Measurements from ENCODE around the gene ZEB1.
"Not testable (repeated sequence)": the region's sequence is repeated elsewhere in the genome, so short reads cannot be mapped to it uniquely, and the experiment has no call there.

The ZEB1 gene

DNA sequence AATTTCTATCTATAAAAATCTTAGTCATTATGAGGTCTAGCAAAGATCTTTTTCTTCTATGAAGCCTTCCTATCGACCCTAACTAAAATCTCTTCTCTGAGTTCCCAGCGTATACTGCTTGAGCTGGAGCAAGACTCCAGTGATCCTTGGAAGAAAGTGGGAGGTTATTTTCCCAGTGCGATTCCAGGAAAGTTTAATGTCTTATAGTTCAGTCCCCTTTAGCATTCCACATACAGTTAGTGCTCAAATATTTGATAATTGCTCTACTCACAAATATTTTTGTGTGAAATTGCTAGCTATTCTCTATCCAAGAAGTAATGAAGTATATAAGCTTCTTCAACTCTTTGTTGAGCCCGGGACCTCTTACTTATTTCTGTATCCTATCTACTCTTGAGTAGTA, 47.7 kb downstream of the ZEB1 start:
- no peak for DNase-seq (ENCODE audit: low read depth in 2 of 2)

DNA sequence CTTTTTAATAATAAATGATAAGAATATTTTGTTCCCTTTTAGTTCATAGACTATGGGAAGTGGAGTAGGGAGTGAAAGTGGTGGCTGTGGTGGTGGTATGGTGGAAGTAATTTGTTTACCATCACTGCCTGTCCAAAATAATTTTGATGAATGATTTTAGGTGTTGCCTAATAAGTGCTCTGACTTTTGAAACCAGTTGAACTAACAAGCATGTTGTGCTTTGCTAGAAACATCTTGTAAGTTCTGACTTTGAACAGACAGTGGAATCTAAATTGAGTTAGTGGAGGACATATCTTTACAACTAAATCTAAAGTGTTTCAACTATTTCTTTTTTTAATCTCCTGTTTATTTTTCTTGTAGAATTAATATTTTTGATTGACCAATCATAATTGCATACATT, 49.7 kb downstream of the ZEB1 start:
- no peak for DNase-seq (ENCODE audit: low read depth in 2 of 2)

DNA sequence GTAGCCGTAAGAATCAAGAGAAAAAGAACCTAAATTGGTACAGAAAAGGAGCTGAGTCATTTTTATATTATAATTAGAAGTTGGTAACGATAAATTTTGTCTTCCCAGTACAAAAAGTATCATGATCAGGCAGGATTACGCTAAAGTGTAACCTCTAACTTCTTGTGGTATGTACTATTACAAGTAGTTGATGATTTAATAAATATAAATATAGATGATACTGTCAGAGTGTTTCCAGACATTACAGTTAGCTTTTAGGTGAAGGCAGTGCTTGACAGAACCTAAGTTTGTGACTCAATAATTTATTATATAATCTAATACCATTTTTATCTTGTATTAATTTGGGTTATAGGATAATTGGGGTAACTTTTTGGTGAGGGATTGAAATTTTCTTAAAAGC, 53.4 kb downstream of the ZEB1 start:
- no peak for DNase-seq (ENCODE audit: low read depth in 2 of 2)

DNA sequence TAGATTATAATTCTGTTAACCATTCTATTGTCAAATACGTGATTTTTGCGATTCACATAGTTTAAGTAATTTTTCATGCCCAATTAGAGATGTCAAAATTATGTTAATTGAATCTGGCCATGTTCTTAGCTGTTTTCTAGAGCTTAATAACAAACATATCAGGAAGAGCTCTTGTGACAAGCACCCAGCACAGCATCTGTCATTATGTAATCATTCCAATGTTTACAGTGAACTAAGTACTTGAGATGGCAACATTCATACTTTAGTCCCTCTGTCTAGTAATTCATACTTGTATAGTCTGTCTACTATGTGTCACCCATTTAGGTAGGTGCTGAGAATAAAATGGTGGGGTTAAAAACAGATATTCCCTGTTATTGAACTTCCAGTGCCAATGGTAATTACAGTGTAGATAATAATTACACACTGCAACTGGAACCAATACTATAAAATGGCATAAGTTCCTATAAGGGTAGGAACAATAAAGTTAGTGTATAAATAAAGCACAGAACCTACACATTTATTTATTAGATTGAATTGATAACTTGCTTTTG, 55.2 kb downstream of the ZEB1 start:
- DNase-seq (ENCODE audit: low read depth in 2 of 2) = no peak

DNA sequence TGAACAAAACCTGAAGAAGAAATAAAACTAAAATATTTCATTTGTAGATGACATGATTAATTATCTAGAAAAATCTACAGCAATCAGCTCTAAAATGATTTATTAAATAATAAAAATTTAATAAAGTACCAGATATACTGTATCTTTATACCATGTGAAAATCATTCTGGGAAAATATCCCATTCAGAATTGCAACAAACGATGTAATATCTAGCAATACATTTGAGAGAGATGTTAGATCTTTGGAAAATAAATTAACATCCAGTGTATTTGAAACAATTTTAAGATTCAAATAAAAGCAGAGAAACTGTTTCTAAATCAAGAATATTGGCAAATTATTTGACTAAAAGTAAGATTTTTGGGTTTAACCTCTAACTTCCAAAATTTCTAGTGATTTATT, 62.2 kb downstream of the ZEB1 start:
- DNase-seq (ENCODE audit: low read depth in 2 of 2) = no peak

DNA sequence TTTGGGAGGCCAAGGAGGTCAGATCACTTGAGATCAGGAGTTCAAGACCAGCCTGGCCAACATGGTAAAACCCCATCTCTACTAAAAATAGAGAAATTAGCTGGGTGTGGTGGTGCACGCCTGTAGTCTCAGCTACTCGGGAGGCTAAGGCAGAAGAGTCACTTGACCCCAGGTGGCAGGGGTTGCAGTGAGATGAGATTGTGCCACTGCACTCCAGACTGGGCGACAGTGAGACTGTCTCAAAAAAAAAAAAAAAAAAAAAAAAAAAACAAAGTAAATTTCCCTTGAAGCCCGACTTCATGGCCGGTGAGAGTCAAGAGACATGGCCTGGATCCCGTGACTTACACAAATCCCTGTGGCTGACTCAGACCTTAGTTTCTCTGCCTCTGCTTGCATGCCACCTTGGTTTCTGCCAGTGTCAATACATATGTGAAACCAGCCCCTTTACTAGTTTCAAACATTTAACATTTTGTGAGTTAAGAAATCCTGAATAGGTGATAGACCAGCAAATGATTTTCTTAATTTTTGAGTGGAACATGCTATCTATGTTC, 62.8 kb downstream of the ZEB1 start:
- no peak for DNase-seq (ENCODE audit: low read depth in 2 of 2)

DNA sequence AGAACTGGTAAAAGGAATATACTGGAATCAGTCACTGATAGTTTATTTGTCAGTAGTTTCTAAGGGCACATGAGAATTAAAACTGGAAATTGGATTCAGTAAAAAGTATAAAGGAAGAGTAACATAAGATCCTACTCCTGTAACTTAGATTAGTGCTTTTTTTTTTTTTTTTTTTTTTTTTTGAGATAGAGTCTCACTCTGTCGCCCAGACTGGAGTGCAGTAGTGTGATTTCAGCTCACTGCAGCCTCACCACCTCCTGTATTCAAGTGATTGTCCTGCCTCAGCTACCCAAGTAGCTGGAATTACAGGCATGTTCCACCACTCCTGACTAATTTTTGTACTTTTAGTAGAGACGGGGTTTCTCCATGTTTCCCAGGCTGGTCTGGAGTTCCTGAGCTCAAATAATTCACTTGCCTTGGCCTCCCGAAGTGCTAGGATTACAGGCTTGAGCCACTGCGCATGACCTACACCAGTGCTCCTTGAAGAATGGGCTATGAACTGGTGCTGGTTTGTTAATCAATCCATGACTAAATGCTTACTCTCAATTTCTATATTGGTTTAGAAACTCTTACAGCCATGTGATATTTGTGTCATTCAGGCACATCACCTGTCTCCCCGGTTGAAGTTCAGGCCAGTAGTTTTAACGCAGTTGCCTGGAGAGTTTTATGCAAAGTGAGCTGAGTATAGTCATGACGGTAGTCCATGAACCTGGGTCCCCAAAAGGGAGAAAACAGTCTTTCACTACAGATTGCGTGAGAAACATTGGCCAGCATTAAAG, 65.0 kb downstream of the ZEB1 start:
- no peak for DNase-seq (ENCODE audit: low read depth in 2 of 2)

DNA sequence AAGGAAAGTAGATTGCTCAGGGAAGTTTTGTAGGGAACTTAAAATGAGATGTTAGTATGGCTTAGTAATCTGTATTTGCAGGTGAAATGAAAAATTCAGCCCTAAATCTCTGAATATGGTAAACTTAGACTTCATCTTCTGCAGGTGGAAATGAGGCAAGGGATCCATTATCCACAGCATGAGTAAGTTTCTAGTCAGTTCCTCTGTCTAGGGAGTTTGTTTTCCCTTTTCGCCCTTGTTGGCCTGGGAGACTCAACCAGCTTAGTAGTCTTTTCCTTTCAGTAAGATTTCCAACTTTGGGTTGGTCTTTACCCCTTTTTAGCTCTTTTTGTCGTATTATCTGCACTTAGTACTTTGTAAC, 65.6 kb downstream of the ZEB1 start:
- DNase-seq (ENCODE audit: low read depth in 2 of 2) = no peak

DNA sequence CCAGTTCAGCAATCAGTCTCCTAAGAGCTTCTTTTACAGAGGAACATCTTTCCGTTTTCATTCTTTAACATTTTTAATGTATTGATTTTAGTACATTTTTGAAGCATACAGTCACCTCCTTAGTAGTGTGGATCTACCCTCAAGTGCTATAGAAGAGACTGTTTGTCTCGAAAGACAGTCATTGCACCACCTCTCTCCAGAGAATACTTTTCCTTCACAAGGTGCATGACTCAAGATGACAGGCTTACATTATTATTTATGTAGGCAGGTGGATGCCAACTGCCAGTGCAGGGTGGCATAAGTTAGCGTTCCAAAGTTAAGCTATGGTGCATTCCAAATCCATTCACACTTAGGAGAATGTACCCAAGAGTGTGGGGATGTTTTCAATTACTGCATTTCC, 71.8 kb downstream of the ZEB1 start:
- no peak for DNase-seq (ENCODE audit: low read depth in 2 of 2)

DNA sequence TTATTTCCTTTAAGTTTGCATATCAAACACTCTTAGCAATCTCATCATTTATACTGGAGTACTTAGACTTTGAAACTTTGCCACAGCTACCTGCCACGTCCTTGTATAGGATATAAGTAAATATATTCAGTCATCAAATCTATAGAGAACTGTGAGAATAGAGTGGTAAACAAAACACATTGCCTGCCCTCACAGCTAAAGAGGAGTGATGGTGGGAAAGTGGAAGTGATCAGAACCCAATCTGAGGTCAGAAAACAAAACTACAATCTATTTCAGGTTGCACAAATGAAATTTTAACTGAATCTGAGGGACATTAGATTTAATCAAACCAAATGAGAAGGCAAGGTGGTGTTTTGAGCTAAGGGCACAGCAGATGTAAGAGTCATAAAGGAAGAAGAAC, 74.8 kb downstream of the ZEB1 start:
- no peak for DNase-seq (ENCODE audit: low read depth in 2 of 2)

DNA sequence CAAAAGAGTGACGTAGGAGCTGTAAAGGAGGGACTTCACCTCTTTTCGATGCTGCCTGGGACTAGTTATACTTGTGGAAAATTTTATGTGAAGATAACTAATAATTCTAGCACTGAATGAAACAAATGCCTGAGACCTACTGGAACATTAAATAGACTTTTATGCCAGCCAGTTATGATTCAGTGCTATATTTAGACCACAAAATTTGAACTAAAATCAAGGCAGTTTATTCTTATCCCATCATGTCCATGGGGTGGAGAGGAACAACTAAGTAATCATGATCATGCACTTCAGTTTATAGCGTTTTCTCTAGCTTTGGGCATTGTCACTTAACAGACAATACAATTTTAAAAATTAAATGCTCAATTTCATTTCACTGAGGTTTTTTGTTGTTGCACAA, 76.7 kb downstream of the ZEB1 start:
- DNase-seq (ENCODE audit: low read depth in 2 of 2) = no peak

DNA sequence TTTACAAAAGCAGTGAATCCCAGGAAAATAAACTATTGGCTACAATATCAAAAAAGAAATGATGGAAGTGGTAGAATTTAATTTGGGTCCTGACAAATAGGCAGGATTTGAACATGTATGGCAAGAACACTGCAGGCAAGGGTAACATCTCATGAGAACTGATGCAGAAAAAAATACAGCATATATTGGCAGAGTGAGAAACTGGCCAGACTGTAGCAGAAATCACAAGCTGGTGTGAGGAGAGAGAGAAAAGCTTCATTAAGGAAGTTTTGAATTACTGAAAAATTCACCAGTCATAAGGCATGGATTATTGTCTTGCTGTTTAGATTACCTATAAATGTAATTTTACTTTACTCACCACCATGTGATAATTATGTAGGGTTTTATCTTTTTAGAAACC, 77.4 kb downstream of the ZEB1 start:
- DNase-seq (ENCODE audit: low read depth in 2 of 2) = no peak

DNA sequence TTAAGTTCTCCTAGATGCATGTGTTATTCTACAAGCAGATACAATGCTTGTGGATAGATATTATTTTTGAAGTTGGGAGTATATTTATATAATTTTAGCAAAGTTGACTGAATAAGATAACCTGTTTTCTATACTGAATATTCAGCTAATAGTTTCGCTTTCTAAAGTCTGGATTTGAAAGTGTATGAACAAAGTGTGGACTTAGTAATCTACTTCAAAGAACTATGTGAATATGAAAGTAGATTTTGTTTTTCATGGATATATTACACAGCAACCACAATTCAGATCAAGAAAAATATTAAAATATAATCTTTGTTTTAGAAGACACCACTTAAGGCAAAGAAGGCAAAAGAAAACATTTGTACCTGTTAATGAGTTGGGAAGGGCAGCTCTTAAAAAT, 78.8 kb downstream of the ZEB1 start:
- DNase-seq (ENCODE audit: low read depth in 2 of 2) = no peak

DNA sequence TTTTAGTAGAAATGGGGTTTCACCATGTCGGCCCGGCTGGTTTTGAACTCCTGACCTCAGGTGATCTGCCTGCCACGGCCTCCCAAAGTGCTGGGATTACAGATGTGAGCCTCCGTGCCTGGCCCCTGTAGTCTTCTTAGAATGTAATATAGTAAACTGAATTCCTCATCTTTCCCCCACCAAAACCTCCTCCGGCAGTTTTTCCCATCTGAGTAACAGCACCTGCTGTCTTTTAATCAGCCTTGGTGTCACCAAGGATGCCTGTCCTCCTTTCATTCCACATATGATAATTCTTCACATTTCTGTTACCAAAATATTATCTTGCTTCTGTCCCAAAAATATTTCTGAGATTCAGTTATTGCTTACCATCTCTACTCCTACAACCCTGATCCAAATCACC, 80.2 kb downstream of the ZEB1 start:
- DNase-seq (ENCODE audit: low read depth in 2 of 2) = no peak

DNA sequence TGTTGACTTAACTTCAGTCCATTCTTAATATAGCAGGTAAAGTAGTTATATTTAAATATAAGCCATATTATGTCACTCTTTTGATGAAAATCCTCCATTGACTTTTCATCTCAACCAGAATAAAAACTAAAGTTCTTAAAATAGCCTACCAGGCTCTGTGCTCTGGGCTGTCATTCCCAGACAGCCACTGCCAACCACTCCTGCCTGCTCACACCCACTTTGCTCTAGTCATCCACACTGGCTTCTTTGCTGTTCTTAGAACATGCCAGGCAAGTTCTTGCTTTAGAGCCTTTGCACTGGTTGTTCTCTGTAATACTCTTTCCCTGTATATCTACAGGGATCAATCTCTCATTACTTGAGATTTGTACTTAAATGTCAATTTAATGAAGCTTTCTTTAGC, 80.6 kb downstream of the ZEB1 start:
- no peak for DNase-seq (ENCODE audit: low read depth in 2 of 2)

DNA sequence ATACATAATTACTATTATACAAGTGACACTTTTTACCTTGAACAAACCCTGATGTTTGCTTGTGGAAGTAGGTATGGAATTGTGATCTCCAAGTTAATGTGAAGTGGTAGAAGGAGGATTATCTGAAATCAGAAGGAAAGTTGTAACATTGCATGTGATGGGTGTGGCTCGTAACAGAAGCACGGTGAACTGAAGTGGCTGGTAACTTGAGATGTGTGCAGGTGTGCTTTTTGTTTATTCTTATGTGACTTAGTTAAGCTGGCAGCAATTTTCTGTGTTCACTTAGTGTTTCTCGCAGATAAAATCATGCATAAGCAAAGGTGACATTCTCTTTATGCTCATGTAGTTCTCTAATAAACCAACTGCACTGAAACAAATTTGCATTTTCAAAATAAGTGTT, 82.3 kb downstream of the ZEB1 start:
- DNase-seq (ENCODE audit: low read depth in 2 of 2) = no peak

DNA sequence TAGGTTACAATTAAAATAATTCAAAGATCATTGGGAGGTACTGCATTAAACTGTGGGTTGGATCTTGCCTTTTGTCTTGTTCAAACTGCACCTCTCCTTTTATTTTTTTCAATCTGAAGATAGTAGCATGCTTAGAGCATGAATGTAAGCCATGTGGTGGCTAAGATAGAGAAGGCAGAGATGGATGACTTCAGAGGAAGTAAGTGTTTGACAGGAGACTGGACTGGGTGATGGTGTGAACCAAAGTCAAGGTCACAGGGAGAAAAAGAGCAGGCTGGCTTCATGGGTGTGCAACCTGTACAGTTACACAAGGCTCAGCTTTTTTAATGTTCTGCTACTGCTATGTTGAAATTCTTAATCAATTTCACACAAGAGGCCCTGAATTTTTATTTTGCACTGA, 85.6 kb downstream of the ZEB1 start:
- no peak for DNase-seq (ENCODE audit: low read depth in 2 of 2)

DNA sequence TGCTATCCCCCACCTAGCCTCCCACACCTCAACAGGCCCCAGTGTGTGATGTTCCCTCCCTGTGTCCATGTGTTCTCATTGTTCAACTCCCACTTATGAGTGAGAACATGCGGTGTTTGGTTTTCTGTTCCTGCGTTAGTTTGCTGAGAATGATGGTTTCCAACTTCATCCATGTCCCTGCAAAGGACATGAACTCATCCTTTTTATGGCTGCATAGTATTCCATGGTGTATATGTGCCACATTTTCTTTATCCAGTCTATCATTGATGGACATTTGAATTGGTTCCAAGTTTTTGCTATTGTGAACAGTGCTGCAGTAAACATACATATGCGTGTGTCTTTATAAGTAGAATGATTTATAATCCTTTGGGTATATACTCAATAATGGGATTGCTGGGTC, 86.8 kb downstream of the ZEB1 start:
- DNase-seq (ENCODE audit: low read depth in 2 of 2) = not testable (repeated sequence)

DNA sequence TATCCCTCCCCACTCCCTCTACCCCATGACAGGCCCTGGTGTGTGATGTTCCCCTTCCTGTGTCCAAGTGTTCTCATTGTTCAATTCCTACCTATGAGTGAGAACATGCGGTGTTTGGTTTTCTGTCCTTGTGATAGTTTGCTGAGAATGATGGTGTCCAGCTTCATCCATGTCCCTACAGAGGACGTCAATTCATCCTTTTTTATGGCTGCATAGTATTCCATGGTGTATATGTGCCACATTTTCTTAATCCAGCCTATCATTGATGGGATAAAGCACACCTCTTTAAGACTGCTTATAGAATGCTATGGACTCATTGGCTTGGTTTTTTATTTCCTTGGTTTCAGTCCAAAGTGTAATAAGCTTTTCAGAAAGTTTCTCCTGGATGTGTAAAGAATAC, 93.4 kb downstream of the ZEB1 start:
- not testable (repeated sequence) for DNase-seq (ENCODE audit: low read depth in 2 of 2)

DNA sequence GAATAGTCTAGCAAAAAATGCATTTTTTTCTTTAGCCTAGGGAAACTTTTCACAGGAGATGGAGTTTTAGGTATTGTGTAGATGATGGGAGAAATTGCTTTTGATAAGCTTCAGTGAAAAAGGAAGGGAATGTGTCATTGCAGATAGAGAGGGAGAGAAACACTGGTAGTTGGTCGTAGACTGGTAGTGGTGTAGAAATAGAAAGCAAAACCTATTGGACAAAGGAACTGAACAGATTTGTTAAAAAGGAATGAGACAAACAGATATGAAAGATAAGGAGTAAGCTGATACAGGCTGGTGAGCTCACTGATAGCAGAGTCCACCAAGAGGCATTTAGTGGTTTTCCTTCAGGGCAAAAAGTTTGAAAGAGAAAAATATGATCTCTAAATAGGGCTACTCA, 94.3 kb downstream of the ZEB1 start:
- DNase-seq (ENCODE audit: low read depth in 2 of 2) = no peak

DNA sequence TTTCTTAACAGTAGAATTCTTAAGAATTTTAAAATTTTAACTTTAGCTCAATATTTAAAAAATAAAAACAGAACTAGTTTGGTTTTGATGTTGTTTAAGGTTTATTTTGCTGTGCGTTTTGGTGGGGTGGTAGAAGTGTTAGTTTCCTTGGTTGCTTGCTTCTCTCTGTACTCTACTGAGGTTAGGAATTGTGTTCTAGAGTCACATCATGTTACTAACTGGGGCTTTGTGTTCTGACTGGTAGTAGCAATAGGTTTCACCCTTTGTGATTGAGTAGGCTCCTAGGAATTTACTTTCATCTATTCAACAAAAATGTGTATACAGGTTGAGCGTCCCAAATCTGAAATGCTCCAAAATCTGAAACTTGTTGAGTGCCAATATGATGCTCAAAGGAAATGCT, 99.5 kb downstream of the ZEB1 start:
- no peak for DNase-seq (ENCODE audit: low read depth in 2 of 2)

DNA sequence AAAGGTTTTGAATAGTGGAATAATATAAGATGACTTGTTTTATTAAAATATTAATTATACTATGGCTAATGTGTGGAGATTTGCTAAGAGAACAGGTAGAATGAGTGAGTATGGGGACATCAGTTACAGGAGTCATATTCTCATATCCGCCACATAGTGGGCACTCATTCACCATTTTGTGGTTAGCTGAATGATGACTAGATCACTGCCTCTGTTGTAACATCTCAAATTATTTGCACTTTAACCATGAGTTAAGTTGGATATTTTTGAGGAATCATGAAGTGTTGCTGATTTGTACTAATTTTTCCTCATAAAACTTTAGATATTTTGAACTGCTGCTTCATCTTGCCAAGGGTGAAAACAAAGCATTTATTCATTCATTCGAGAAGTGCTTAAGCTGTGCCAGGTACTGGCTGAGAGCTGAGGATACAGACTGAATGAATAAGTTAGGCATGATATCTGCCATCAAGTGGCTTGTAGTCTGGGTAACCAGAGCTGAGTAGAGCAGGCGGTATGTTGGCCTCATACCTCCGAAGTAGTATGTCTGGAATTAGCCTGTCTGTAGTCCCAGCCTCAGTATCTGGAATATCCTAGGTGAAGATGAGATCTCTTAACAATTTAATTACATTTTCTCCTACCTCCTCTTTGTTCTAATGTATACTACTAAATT, 100.5 kb downstream of the ZEB1 start:
- no peak for DNase-seq (ENCODE audit: low read depth in 2 of 2)

DNA sequence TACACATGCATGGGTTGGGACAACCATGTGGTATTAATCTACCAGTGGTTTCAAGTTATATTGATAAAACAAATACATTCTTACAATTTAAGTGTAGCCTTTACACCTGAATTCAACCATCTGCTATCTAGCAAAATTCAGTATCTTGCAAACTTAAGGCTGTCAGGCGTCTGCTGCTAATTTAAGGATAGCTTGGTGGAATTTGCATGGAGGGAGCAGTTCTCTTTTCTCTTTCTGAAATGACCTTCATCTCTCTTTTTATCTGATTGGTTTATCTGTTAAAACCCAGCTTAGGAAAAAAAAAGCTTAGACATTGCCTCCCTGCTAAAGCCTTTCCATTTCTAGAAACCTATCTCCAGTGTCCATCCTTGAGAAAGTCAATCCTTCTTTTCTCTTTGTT, 102.3 kb downstream of the ZEB1 start:
- no peak for DNase-seq (ENCODE audit: low read depth in 2 of 2)
